GM12878 (cell line): ENCODE data around the gene EPHA10. TPM values are rescaled to one million over a fixed set of nuclear protein-coding genes. Genes with fewer than 3 reads are reported as not detected.

ENCODE experiments used
- BCLAF1 ChIP-seq: fragments of 450-650 bp; IDR thresholded peaks from 2 replicates; pipeline ENCODE4 v1.6.1; 2017; ENCODE audit warnings: antibody characterized with exemption, mild to moderate bottlenecking, moderate library complexity
- CREM ChIP-seq: IDR thresholded peaks from 2 replicates; pipeline ENCODE4 v1.6.1; 2014; ENCODE audit warnings: antibody characterized with exemption, low read depth
- FOS ChIP-seq: IDR thresholded peaks from 3 replicates; pipeline ENCODE4 v1.6.1; 2011; ENCODE audit warnings: borderline replicate concordance; ENCODE audit not compliant: insufficient read length; ENCODE audit errors: extremely low read depth
- HSF1 ChIP-seq: fragments of 150-350 bp; IDR thresholded peaks from 2 replicates; pipeline ENCODE4 v1.6.1; 2014; ENCODE audit warnings: mild to moderate bottlenecking, low read depth, low read length
- RFX5 ChIP-seq: IDR thresholded peaks from 2 replicates; pipeline ENCODE4 v1.6.1; 2011; ENCODE audit warnings: low read depth, low read length, improper control_type of control experiment
- TCF12 ChIP-seq: IDR thresholded peaks from 2 replicates; pipeline ENCODE4 v1.6.1; 2011; ENCODE audit warnings: low read depth, mild to moderate bottlenecking, low read length
- polyA plus RNA-seq, 11 experiments: library from polyadenylated mRNA; depleted of rRNA in 4 of 11; unstranded in 6 of 11; stranded (reverse) in 5 of 11; fragments of >200 nt; fragmentation: Nextera tagmentation in 4 of 11; fragmentation: Illumina TruSeq in 1 of 11; extraction: Ambion mirVana in 4 of 11; extraction: Trizol in 1 of 11; gene quantifications; 1 replicate in 1 of 11; 2 replicates in 10 of 11; pipeline versions ENCODE4 v1.2.1 to v1.2.3, GENCODE V29; 2011 to 2016; ENCODE audit warnings: inconsistent platforms in 2 of 11, missing spikeins in 2 of 11, low read depth in 1 of 11
- total RNA-seq, 4 experiments: library from RNA; depleted of rRNA in 3 of 4; stranded (reverse); fragments of >200 nt in 3 of 4; fragmentation: Illumina TruSeq in 1 of 4; extraction: Trizol in 1 of 4; gene quantifications; 2 replicates each; pipeline versions ENCODE4 v1.2.1 to v1.2.3, GENCODE V29; 2013 to 2021
- TF ChIP-seq, protein P1 (sequence below): fragments of 450-650 bp; formaldehyde crosslinking; IDR thresholded peaks from 2 replicates; pipeline ENCODE4 v1.5.0; 2022; ENCODE audit warnings: mild to moderate bottlenecking, missing genetic modification characterization

EPHA10 gene
- total and polyA plus RNA-seq, 10 of the 15 experiments (the other 5 are each of a cell fraction or from before 2014, with no cell fraction given): 0.05 to 0.06 TPM; not detected in 8

- TF ChIP-seq HSF1: no peak
- TF ChIP-seq, protein P1, sequence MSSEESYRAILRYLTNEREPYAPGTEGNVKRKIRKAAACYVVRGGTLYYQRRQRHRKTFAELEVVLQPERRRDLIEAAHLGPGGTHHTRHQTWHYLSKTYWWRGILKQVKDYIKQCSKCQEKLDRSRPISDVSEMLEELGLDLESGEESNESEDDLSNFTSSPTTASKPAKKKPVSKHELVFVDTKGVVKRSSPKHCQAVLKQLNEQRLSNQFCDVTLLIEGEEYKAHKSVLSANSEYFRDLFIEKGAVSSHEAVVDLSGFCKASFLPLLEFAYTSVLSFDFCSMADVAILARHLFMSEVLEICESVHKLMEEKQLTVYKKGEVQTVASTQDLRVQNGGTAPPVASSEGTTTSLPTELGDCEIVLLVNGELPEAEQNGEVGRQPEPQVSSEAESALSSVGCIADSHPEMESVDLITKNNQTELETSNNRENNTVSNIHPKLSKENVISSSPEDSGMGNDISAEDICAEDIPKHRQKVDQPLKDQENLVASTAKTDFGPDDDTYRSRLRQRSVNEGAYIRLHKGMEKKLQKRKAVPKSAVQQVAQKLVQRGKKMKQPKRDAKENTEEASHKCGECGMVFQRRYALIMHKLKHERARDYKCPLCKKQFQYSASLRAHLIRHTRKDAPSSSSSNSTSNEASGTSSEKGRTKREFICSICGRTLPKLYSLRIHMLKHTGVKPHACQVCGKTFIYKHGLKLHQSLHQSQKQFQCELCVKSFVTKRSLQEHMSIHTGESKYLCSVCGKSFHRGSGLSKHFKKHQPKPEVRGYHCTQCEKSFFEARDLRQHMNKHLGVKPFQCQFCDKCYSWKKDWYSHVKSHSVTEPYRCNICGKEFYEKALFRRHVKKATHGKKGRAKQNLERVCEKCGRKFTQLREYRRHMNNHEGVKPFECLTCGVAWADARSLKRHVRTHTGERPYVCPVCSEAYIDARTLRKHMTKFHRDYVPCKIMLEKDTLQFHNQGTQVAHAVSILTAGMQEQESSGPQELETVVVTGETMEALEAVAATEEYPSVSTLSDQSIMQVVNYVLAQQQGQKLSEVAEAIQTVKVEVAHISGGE (CRISPR knock-in tag): no peak
- no peak for TF ChIP-seq RFX5
- TF ChIP-seq FOS: no peak
- no peak for TF ChIP-seq TCF12
- TF ChIP-seq CREM: no peak
- TF ChIP-seq BCLAF1: no peak
- TF ChIP-seq, all 136 proteins: peak for 0
These were observed 87.1 kb downstream of the EPHA10 start (continued) for GRCh38 chr1:37677808-37678207.
